Endodermal cell (in vitro differentiated cells): ENCODE measurements around the gene C1QTNF6. TPM values are rescaled to one million over a fixed set of nuclear protein-coding genes. Genes with fewer than 3 reads are reported as not detected.

Source experiments
- DNase-seq: peaks from one replicate; pipeline ENCODE4 v3.0.0-alpha.2; 2017
- H3K27ac ChIP-seq: 2 replicates; pipeline ENCODE4 v1.5.1; 2013; ENCODE audit warnings: mild to moderate bottlenecking, low read depth, low read length, moderate library complexity
- H3K27me3 ChIP-seq: 2 replicates; pipeline ENCODE4 v1.6.1; 2013; ENCODE audit warnings: mild to moderate bottlenecking, low read length, moderate library complexity; ENCODE audit not compliant: insufficient read depth, control insufficient read depth, poor library complexity, severe bottlenecking
- H3K36me3 ChIP-seq: 2 replicates; pipeline ENCODE4 v1.7.0; 2013; ENCODE audit warnings: mild to moderate bottlenecking, low read length, moderate library complexity; ENCODE audit not compliant: control insufficient read depth, insufficient read depth
- H3K4me1 ChIP-seq: one replicate; pipeline ENCODE4 v1.7.0; 2013; ENCODE audit warnings: low read length; ENCODE audit not compliant: control insufficient read depth, insufficient read depth
- H3K4me3 ChIP-seq: 2 replicates; pipeline ENCODE4 v1.5.1; 2013; ENCODE audit warnings: mild to moderate bottlenecking, low read length, moderate library complexity
- H3K9ac ChIP-seq: 2 replicates; pipeline ENCODE4 v1.6.1; 2013; ENCODE audit warnings: mild to moderate bottlenecking, low read length, moderate library complexity; ENCODE audit not compliant: poor library complexity, severe bottlenecking; ENCODE audit errors: extremely low read depth
- H3K9me3 ChIP-seq: 2 replicates; pipeline ENCODE4 v1.6.1; 2013; ENCODE audit warnings: mild to moderate bottlenecking, low read length, moderate library complexity; ENCODE audit not compliant: control insufficient read depth
- H3K27ac Mint-ChIP-seq: 2 replicates; pipeline ENCODE4 v1.8.0; 2020; ENCODE audit warnings: mixed read lengths
- H3K27me3 Mint-ChIP-seq: 2 replicates; pipeline ENCODE4 v1.8.0; 2021; ENCODE audit warnings: mild to moderate bottlenecking, mixed read lengths; ENCODE audit not compliant: insufficient read depth
- H3K36me3 Mint-ChIP-seq: 2 replicates; pipeline ENCODE4 v1.8.0; 2020; ENCODE audit warnings: low read depth, mixed read lengths
- H3K4me1 Mint-ChIP-seq: 2 replicates; pipeline ENCODE4 v1.8.0; 2020; ENCODE audit warnings: mixed read lengths
- H3K4me3 Mint-ChIP-seq: 2 replicates; pipeline ENCODE4 v1.8.0; 2020; ENCODE audit warnings: mild to moderate bottlenecking, moderate library complexity, mixed read lengths
- H3K9me3 Mint-ChIP-seq: 2 replicates; pipeline ENCODE4 v1.8.0; 2020; ENCODE audit warnings: mild to moderate bottlenecking, mixed read lengths
- WGBS, 2 experiments: methylation state at CpG; one replicate each; pipeline versions ENCODE4 v1.1.5 to v1.1.7; 2013; ENCODE audit warnings: missing lambda C conversion rate in 2 of 2, mixed read lengths in 1 of 2; ENCODE audit not compliant: insufficient coverage in 1 of 2, insufficient read length in 1 of 2; 5-methylcytosine and 5-hydroxymethylcytosine counted together
- total RNA-seq, 2 donors: library from RNA; stranded (reverse); fragmentation: NEBNext Ultra II Directional in 1 of 2; extraction: Animal tissue kit (Norgen Biotek cat#: 25700) in 1 of 2; gene quantifications; 2 replicates in 1 of 2; 3 replicates in 1 of 2; pipeline ENCODE4 v1.2.1, GENCODE V29; 2021
- TF ChIP-seq, protein P1 (sequence below): fragments of 200-600 bp; sonication (generic); conservative IDR thresholded peaks from 2 replicates; pipeline ENCODE4 v1.5.0; 2021; ENCODE audit warnings: antibody characterized with exemption, mild to moderate bottlenecking

The C1QTNF6 gene
- total RNA-seq, 2 donors from 2014 or later = 15.5 to 16.9 TPM

DNA sequence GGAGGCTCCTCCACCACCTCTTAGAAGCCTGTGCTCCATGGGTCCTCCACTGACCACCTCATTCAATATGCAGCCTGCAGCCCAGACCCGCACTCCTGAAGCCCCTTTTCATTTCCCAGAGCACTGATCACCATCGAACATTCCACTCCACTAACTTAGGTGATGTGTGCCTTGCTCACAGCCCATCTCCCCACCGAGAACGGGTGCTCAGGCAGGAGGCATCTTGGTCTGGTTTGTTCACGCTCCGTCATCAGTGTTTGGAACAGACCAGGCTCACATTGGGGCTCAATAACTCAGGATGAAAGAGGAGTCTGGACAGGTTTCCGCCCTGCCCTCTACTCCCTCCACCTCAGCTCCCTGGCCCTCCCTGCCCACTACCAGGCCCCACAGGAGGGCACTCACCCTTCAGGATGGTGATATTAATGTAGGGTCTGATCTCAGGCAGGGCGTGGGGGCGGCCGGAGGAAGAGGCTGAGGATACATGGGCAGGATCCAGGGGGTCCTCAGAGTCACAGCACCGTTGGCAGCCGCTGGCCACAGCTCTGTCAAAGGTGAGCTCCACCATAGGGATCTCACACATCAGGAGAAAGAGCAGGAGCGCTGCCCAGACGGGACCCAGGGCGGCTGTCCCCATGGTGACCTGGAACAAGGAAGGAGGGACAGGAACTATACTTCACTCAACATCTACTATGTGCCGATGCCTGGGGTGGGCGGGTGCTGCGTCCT, 3.1 kb downstream of the C1QTNF6 start:
- DNase-seq = no peak
- peaks cover 29% of the 10 kb centered on the region for H3K4me1 Mint-ChIP-seq
- 81 to 96% methylated on average over 9 to 18 of the region's 18 CpGs for WGBS, 2 experiments
- Histone ChIP-seq H3K27ac (no peak overlapping the region), H3K27me3 (no peaks in the 10 kb centered on the region), H3K9me3 (no peaks in the 10 kb centered on the region), H3K36me3 (no peaks in the 10 kb centered on the region), H3K4me3 (no peak overlapping the region), H3K9ac (no peak overlapping the region), H3K4me1 (peaks cover 19% of the 10 kb centered on the region)
- H3K36me3 Mint-ChIP-seq = peaks cover 6% of the 10 kb centered on the region
- no peaks in the 10 kb centered on the region for H3K27me3 Mint-ChIP-seq
- no peaks in the 10 kb centered on the region for H3K9me3 Mint-ChIP-seq
- no peak overlapping the region for H3K4me3 Mint-ChIP-seq
- TF ChIP-seq, protein P1, sequence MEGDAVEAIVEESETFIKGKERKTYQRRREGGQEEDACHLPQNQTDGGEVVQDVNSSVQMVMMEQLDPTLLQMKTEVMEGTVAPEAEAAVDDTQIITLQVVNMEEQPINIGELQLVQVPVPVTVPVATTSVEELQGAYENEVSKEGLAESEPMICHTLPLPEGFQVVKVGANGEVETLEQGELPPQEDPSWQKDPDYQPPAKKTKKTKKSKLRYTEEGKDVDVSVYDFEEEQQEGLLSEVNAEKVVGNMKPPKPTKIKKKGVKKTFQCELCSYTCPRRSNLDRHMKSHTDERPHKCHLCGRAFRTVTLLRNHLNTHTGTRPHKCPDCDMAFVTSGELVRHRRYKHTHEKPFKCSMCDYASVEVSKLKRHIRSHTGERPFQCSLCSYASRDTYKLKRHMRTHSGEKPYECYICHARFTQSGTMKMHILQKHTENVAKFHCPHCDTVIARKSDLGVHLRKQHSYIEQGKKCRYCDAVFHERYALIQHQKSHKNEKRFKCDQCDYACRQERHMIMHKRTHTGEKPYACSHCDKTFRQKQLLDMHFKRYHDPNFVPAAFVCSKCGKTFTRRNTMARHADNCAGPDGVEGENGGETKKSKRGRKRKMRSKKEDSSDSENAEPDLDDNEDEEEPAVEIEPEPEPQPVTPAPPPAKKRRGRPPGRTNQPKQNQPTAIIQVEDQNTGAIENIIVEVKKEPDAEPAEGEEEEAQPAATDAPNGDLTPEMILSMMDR = no peak
- no peak overlapping the region for H3K27ac Mint-ChIP-seq

DNA sequence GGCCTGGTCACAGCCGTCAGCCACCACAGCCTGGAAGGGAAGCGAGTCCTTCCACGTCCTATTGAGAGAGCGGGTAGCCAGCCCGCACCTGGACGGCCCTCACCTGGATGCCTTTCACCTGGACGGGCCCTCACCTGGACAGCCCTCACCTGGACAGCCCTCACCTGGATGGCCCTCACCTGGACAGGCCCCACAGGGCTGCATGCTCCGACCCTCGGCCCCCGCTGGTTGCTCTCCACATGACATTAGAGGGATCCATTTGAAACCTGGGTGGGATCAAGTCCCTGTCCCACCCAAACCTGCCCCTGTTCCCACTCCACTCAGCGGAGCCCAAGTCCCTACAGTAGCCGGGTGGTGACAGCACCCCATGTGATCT, 3.7 kb downstream of the C1QTNF6 start:
- Histone ChIP-seq H3K4me3 (no peak overlapping the region), H3K9me3 (no peaks in the 10 kb centered on the region), H3K27ac (no peak overlapping the region), H3K27me3 (no peaks in the 10 kb centered on the region), H3K4me1 (peaks cover 13% of the 10 kb centered on the region), H3K9ac (no peak overlapping the region), H3K36me3 (no peaks in the 10 kb centered on the region)
- Mint-ChIP-seq H3K36me3 (peaks cover 3% of the 10 kb centered on the region), H3K4me1 (peaks cover 22% of the 10 kb centered on the region), H3K27me3 (no peaks in the 10 kb centered on the region), H3K27ac (no peak overlapping the region), H3K4me3 (no peak overlapping the region), H3K9me3 (no peaks in the 10 kb centered on the region)
- WGBS, 2 experiments = 91 to 96% methylated on average over 6 to 12 of the region's 12 CpGs
- DNase-seq = no peak
- TF ChIP-seq, protein P1 = no peak

DNA sequence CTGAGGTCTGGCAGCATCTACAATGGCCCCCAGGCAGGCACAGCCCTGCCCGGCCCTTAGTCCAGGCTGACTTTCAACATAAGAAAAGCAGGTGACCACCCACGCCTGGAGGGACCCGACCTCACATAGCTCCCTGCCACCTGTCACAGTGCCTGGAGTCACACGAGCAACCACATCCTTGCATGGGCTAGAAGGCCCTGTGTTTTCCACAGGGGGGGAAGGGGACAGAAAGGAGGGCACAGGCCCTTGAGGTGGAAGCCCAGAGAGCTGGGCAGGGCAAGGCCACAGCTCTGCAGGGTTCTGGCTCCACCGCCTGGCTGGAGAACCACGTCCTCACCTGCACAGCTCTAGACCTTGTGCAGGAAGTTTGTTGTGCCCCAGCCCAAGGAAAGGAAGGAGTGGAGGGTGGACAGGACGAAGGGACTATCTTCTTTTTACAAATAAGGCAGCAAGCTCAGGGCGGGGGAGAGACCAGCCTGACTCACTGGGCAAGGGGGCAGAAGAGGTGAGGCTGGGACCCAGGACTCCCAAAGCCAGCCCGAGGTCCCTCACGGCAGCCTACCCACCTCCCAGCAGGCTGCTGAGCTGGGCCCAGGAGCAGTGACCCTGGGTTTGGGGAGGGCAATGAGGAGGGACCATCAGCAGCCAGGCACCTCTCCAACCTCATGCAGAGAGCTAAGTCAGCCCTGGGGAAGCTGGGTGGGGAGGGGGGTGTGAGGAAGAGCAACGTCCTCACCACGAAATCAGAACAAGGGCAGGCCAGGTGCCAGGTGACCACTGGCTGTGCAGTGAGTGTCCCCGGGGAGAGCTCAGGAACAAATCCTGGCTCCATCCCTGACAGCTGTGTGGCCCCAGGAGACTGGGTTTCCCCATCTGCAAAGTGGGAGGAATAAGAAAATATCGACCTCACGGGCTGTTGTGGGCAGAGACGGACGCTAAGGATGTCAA, 4.3 kb downstream of the C1QTNF6 start:
- Mint-ChIP-seq H3K9me3 (no peaks in the 10 kb centered on the region), H3K27ac (no peak overlapping the region), H3K4me1 (peaks cover 17% of the 10 kb centered on the region), H3K4me3 (no peak overlapping the region), H3K27me3 (no peaks in the 10 kb centered on the region), H3K36me3 (peaks cover 3% of the 10 kb centered on the region)
- H3K27me3 ChIP-seq = no peaks in the 10 kb centered on the region
- no peak overlapping the region for H3K4me3 ChIP-seq
- TF ChIP-seq, protein P1 = no peak
- no peak for DNase-seq
- no peak overlapping the region for H3K27ac ChIP-seq
- H3K9ac ChIP-seq = no peak overlapping the region
- peaks cover 12% of the 10 kb centered on the region for H3K4me1 ChIP-seq
- no peaks in the 10 kb centered on the region for H3K9me3 ChIP-seq
- 88 to 91% methylated on average over 15 to 17 of the region's 17 CpGs for WGBS, 2 experiments
- no peaks in the 10 kb centered on the region for H3K36me3 ChIP-seq
